HG03108 (cell line): ENCODE data around the gene POLE.

Experiments used
- ATAC-seq: cut with Tn5 transposase; IDR thresholded peaks from one replicate; pipeline ENCODE4 v1.9.1; 2021; ENCODE audit warnings: moderate library complexity; ENCODE audit not compliant: unreplicated experiment

POLE gene

GRCh38 chr12:132582582-132583410 lies 104.3 kb downstream of the POLE start:
- ATAC-seq: no peak

DNA sequence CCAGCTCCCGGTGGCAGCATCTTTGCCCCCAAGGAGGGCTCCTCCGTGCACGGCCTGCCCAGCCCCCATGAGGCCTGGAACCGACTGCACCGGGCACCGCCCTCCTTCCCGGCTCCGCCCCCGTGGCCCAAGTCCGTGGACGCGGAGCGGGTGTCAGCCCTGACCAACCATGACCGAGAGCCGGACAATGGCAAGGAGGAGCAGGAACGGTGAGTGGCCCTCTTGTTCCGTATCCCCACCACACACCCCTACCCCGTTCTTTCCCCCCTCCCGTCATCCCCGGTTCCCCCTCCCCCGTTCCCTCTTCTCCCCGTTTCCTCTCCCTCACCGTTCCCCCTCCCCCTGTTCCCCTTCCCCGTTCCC lies 105.1 kb downstream of the POLE start:
- no peak for ATAC-seq

GRCh38 chr12:132581348-132582057 lies 105.6 kb downstream of the POLE start:
- ATAC-seq: no peak

DNA sequence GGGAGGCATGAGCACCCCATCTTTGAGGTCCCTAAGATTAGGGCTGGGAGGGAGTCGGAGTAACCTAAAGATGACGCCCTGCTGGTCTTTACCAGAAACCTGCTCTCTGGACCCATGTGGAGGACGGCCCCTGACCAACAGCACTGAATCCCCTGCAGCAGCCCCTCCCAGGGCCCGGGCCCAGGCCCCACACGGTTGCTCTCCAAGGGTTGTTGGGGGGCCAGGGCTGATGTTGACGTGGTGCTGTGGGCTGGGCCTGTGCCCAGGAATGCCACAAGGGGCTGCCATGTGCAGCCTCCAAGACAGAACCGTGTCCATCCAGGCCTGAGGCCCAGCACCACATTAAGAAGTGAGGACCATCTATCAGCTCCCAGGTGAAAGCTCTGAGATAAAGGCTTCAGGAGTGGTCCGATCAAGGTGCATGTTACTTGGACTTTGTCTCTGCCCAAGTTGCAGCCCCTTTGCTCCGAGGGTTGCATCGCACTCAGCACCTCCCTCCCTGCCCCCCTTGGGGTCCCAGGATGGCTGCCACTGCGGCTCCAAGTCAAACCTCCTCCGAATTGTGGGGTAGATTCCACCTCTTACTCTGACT lies 106.3 kb downstream of the POLE start:
- no peak for ATAC-seq

- no peak for ATAC-seq
Observed at GRCh38 chr12:132579744-132580143, 107.4 kb downstream of the POLE start.

- no peak for ATAC-seq
Observed at GRCh38 chr12:132578826-132579225, 108.3 kb downstream of the POLE start.

DNA sequence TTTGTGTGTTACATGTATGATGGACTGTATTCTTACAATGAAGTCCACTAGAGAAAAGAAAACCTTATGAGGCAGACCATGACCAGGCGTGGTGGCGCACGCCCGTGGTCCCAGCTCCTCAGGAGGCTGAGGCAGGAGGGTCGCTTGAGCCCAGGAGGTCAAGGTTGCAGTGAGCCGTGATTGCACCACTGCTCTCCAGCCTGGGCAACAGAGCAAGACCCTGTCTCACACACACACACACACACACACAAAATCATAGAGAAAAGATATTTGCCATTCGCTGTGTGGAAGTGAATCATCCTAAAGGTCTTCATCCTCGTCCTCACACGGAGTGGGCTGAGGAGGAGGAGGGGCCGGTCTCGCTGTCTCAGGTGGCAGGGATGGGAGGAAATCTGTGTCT lies 109.0 kb downstream of the POLE start:
- ATAC-seq: no peak

DNA sequence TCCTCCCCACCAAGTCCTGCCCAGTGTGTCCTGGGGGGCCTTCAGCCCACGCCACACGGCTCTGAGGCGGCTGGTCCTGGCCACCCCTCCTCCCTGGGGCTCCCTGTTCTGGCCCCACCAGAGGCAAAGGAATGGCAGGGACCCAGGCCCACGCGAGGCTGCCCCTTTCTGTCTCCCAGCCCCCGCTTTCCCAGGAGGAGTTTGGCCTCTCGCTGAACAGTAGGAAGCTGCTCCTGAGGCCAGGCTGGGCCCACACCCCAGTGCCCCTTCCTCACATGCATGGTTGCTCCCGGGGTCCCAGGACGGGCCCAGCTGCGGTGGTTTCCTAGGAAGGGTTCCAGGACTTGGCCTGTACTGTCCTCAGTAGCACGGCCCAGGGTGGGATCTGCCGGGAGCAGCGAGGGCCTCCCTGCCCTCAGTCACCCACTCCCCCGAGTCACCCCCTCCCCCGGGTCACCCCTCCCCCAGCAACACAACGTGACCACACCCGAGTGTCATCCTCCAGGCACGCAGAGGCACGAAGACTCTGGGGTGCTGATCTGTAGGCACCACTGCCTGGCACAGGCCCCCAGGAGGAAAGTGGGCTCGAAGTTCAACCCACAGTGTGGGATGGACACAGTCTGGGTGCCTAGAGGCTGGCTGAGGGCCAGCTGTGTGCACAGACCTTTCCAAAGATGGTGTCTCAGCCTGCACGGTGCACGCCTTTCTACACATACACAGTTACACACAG lies 109.8 kb downstream of the POLE start:
- no peak for ATAC-seq

- no peak for ATAC-seq
Observed at GRCh38 chr12:132576701-132577100, 110.4 kb downstream of the POLE start.

- no peak for ATAC-seq
Observed at GRCh38 chr12:132575661-132576060, 111.5 kb downstream of the POLE start.

- ATAC-seq: no peak
Observed at GRCh38 chr12:132574271-132574996, 112.7 kb downstream of the POLE start.
